PC-3 (cell line): ENCODE results near the gene CREBBP.

Experiments used
- EZH2phosphoT487 ChIP-seq: fragments of 300-600 bp; sonication (generic); IDR thresholded peaks from 2 replicates; pipeline ENCODE4 v1.6.1; 2018; ENCODE audit warnings: mild to moderate bottlenecking, antibody characterized with exemption, low read length, borderline replicate concordance
- TF ChIP-seq, protein P1 (sequence below): fragments of 300-600 bp; sonication (generic); conservative IDR thresholded peaks from 2 replicates; pipeline ENCODE4 v1.5.1; 2017; ENCODE audit warnings: antibody characterized with exemption, low read depth, mild to moderate bottlenecking, low read length

DNA sequence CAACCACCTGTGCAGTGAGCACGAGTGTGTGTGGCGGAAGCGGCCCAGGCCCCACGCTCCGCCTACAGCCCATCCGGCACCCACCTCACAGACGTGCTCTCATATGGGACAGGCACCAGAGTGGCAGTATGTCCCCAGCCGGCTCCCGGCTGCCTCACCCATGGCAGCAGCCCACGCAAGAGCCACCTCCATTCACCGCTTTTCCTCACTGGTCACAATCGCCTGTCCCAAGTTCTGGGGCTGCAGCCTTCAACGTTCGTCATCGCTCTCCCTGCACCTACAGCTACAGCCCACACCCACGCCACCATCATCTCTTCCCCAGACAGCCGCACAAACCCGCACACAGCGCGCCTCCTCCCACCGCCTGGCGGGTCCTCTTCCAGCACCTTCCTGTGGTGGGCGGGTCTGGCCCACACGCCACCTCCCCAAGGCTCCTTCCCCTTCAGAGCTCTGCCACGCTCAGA lies 145.7 kb downstream of the CREBBP start:
- TF ChIP-seq EZH2phosphoT487 = no peak
- TF ChIP-seq, protein P1, sequence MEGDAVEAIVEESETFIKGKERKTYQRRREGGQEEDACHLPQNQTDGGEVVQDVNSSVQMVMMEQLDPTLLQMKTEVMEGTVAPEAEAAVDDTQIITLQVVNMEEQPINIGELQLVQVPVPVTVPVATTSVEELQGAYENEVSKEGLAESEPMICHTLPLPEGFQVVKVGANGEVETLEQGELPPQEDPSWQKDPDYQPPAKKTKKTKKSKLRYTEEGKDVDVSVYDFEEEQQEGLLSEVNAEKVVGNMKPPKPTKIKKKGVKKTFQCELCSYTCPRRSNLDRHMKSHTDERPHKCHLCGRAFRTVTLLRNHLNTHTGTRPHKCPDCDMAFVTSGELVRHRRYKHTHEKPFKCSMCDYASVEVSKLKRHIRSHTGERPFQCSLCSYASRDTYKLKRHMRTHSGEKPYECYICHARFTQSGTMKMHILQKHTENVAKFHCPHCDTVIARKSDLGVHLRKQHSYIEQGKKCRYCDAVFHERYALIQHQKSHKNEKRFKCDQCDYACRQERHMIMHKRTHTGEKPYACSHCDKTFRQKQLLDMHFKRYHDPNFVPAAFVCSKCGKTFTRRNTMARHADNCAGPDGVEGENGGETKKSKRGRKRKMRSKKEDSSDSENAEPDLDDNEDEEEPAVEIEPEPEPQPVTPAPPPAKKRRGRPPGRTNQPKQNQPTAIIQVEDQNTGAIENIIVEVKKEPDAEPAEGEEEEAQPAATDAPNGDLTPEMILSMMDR = no peak
